Endothelial cell of umbilical vein (primary cell): ENCODE results near the gene FOLR2. TPM values are rescaled to one million over a fixed set of nuclear protein-coding genes. Genes with fewer than 3 reads are reported as not detected.

Experiments used
- BruUV-seq: library from RNA; stranded (reverse); fragments of 400-500 nt; replicated peaks from 2 replicates; lab custom pipeline; 2021; lab: Mats Ljungman, UMichigan
- CTCF ChIA-PET: fragments of 300-600, 350-600 bp; sonication (Branson Sonifier 250); formaldehyde crosslinking; loops from one replicate; lab custom pipeline; 2021; ENCODE audit warnings: antibody characterized with exemption, inconsistent platforms; lab: Charles Lee
- POLR2A ChIA-PET: fragments of 300-600, 350-600 bp; sonication (Branson Sonifier 250); formaldehyde crosslinking; loops from one replicate; lab custom pipeline; 2021; ENCODE audit warnings: antibody characterized with exemption, inconsistent platforms; lab: Charles Lee
- DNase-seq: peaks from one replicate; pipeline ENCODE4 v3.0.0-alpha.2; 2011; ENCODE audit warnings: low read depth, low spot score
- FAIRE-seq: peaks from 2 replicates; lab custom pipeline; 2011; peaks lifted over from hg19 to GRCh38; lab: Jason Lieb, UNC
- H2AFZ ChIP-seq: 2 replicates; pipeline ENCODE4 v1.6.0; 2012; ENCODE audit warnings: low read depth, low read length, control low read depth, inconsistent platforms
- H3K27ac ChIP-seq: 2 replicates; pipeline ENCODE4 v1.5.1; 2011; ENCODE audit warnings: low read depth, mild to moderate bottlenecking, control low read depth, low read length, moderate library complexity; ENCODE audit not compliant: insufficient read depth
- H3K27me3 ChIP-seq, 2 experiments: 2 replicates each; pipeline versions ENCODE4 v1.6.0 to v1.6.1; 2011; ENCODE audit warnings: low read length in 2 of 2, mixed read lengths in 1 of 2; ENCODE audit not compliant: control insufficient read depth in 2 of 2, insufficient read depth in 2 of 2
- H3K36me3 ChIP-seq, 2 experiments: 2 replicates in 1 of 2; 3 replicates in 1 of 2; pipeline ENCODE4 v1.5.1; 2011; ENCODE audit warnings: low read length in 2 of 2, mild to moderate bottlenecking in 1 of 2, moderate library complexity in 1 of 2; ENCODE audit not compliant: control insufficient read depth in 2 of 2, insufficient read depth in 2 of 2; ENCODE audit errors: extremely low read depth in 1 of 2
- H3K4me1 ChIP-seq: 3 replicates; pipeline ENCODE4 v1.5.1; 2011; ENCODE audit warnings: mild to moderate bottlenecking, low read length; ENCODE audit not compliant: control insufficient read depth, insufficient read depth; ENCODE audit errors: extremely low read depth
- H3K4me2 ChIP-seq: 2 replicates; pipeline ENCODE4 v1.6.1; 2011; ENCODE audit warnings: low read length, control low read depth, mixed read lengths; ENCODE audit not compliant: insufficient read depth
- H3K4me3 ChIP-seq, 3 experiments: fragments of 200-600 bp in 1 of 3; sonication (generic), shearing (Covaris generic) in 1 of 3; replicated peaks in 1 of 3; 2 replicates each; pipeline ENCODE4 v1.5.1; 2011 to 2016; ENCODE audit warnings: control low read depth in 3 of 3, low read length in 3 of 3, mild to moderate bottlenecking in 2 of 3, inconsistent platforms in 1 of 3, low read depth in 1 of 3, moderate library complexity in 1 of 3; ENCODE audit not compliant: insufficient read depth in 1 of 3
- H3K79me2 ChIP-seq: 2 replicates; pipeline ENCODE4 v1.6.0; 2012; ENCODE audit warnings: low read length, inconsistent platforms; ENCODE audit not compliant: control insufficient read depth, insufficient read depth
- H3K9ac ChIP-seq: replicated peaks from 2 replicates; pipeline ENCODE3; 2011; ENCODE audit warnings: low read length, control low read depth; ENCODE audit not compliant: insufficient read depth; ENCODE audit errors: extremely low read depth
- H3K9me1 ChIP-seq: replicated peaks from 3 replicates; pipeline ENCODE4 v1.6.0; 2011; ENCODE audit warnings: mild to moderate bottlenecking, low read length; ENCODE audit not compliant: control insufficient read depth, insufficient read depth; ENCODE audit errors: extremely low read depth
- H3K9me3 ChIP-seq: replicated peaks from 2 replicates; pipeline ENCODE4 v1.5.1; 2012; ENCODE audit warnings: low read length, inconsistent platforms; ENCODE audit not compliant: control insufficient read depth, insufficient read depth
- H4K20me1 ChIP-seq: replicated peaks from 2 replicates; pipeline ENCODE3; 2011; ENCODE audit warnings: mild to moderate bottlenecking, low read length; ENCODE audit not compliant: control insufficient read depth, insufficient read depth; ENCODE audit errors: extremely low read depth
- EZH2 ChIP-seq: IDR thresholded peaks from 2 replicates; pipeline ENCODE4 v1.6.1; 2012; ENCODE audit warnings: borderline replicate concordance, low read depth, mild to moderate bottlenecking, moderate library complexity, low read length, inconsistent platforms; ENCODE audit not compliant: severe bottlenecking
- FOS ChIP-seq: IDR thresholded peaks from 2 replicates; pipeline ENCODE4 v1.6.1; 2011; ENCODE audit warnings: mild to moderate bottlenecking, low read length, moderate library complexity, borderline replicate concordance; ENCODE audit not compliant: insufficient read depth
- GATA2 ChIP-seq: IDR thresholded peaks from 2 replicates; pipeline ENCODE4 v1.7.0; 2011; ENCODE audit warnings: low read depth, mild to moderate bottlenecking, moderate library complexity, mixed read lengths, low read length; ENCODE audit not compliant: insufficient read length, insufficient read depth
- JUN ChIP-seq: IDR thresholded peaks from 2 replicates; pipeline ENCODE4 v1.6.1; 2011; ENCODE audit warnings: borderline replicate concordance, low read depth; ENCODE audit not compliant: insufficient read length, insufficient read depth
- MYC ChIP-seq: IDR thresholded peaks from one replicate; pipeline ENCODE4 v1.6.1; 2011; ENCODE audit warnings: mild to moderate bottlenecking, low read depth, low read length
- POLR2A ChIP-seq: IDR thresholded peaks from 2 replicates; pipeline ENCODE4 v1.6.1; 2012; ENCODE audit warnings: low read depth, mild to moderate bottlenecking, control low read depth, low read length
- POLR2AphosphoS5 ChIP-seq: IDR thresholded peaks from 2 replicates; pipeline ENCODE4 v1.6.1; 2012; ENCODE audit warnings: low read depth, mild to moderate bottlenecking, control low read depth, low read length, moderate library complexity; ENCODE audit not compliant: insufficient read depth
- dilution Hi-C: fragments of 300-500 bp; cut with MboI; formaldehyde crosslinking; loops from one replicate; pipeline ENCODE4 v1.15.0; 2019; ENCODE audit warnings: low sequenced_read_pairs; ENCODE audit not compliant: extremely low pct_ligation_motif_present
- intact Hi-C: fragments of 100-400 bp; cut with micrococcal nuclease; formaldehyde crosslinking; loops from one replicate; pipeline ENCODE4 v1.10.0; 2022
- polyA plus RNA-seq, 4 experiments: library from polyadenylated mRNA; depleted of rRNA in 3 of 4; stranded (reverse) in 3 of 4; unstranded in 1 of 4; fragments of >200 nt; gene quantifications; 2 replicates each; pipeline versions ENCODE4 v1.2.1 to v1.2.3, GENCODE V29; 2011 to 2012; ENCODE audit warnings: missing spikeins in 1 of 4
- total RNA-seq: library from RNA; stranded (reverse); gene quantifications from 2 replicates; pipeline ENCODE4 v1.2.3, GENCODE V29; 2021
- TF ChIP-seq, protein P1 (sequence below), 2 donors: IDR thresholded peaks; 1 replicate in 1 of 2; 2 replicates in 1 of 2; pipeline ENCODE4 v1.5.1; 2011; ENCODE audit warnings: low read length in 2 of 2, mild to moderate bottlenecking in 2 of 2, moderate library complexity in 2 of 2, control low read depth in 1 of 2, inconsistent platforms in 1 of 2, low read depth in 1 of 2; ENCODE audit not compliant: insufficient read depth in 1 of 2; ENCODE audit errors: extremely low read depth in 1 of 2
- TF ChIP-seq, protein P2 (sequence below): IDR thresholded peaks from 2 replicates; pipeline ENCODE4 v1.6.1; 2011; ENCODE audit not compliant: insufficient read depth, insufficient read length

Gene FOLR2
- total and polyA plus RNA-seq, 2 donors (not counting 3 experiments of a cell fraction or from before 2014, with no cell fraction given), result not detected

DNA sequence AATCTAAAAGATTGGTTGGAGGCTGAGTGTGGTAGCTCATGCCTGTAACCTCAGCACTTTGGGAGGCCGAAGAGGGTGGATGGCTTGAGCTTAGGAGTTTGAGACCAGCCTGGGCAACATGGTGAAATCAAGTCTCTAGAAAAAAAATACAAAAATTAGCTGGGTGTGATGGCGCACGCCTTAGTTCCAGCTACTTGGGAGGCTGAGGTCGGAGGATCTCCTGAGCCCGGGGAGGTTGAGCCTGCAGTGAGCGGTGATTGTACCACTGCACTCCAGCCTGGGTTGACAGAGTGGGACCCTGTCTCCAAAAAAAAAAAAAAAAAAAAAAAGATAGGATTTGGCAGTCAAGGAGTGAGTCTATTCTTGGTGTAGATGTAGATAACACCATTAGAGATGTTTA is 14.0 kb upstream of the FOLR2 start:
- Histone ChIP-seq H3K9ac (no peak overlapping the region), H3K9me3 (no peaks in the 10 kb centered on the region), H3K79me2 (no peaks in the 10 kb centered on the region), H3K27ac (no peak overlapping the region), H2AFZ (no peak overlapping the region), H3K9me1 (no peaks in the 10 kb centered on the region), H3K4me3 (no peak overlapping the region), H3K27me3 (no peaks in the 10 kb centered on the region), H4K20me1 (no peaks in the 10 kb centered on the region), H3K36me3 (no peaks in the 10 kb centered on the region), H3K4me2 (no peak overlapping the region), H3K4me1 (peaks cover 7% of the 10 kb centered on the region)
- BruUV-seq, result no TSS peak
- dilution Hi-C loops, result no loop called here
- DNase-seq, result no peak
- POLR2A ChIA-PET, result no interaction called here
- no peak for FAIRE-seq
- CTCF ChIA-PET, result no interaction called here
- intact Hi-C loops, result no loop called here
- TF ChIP-seq, protein P1, sequence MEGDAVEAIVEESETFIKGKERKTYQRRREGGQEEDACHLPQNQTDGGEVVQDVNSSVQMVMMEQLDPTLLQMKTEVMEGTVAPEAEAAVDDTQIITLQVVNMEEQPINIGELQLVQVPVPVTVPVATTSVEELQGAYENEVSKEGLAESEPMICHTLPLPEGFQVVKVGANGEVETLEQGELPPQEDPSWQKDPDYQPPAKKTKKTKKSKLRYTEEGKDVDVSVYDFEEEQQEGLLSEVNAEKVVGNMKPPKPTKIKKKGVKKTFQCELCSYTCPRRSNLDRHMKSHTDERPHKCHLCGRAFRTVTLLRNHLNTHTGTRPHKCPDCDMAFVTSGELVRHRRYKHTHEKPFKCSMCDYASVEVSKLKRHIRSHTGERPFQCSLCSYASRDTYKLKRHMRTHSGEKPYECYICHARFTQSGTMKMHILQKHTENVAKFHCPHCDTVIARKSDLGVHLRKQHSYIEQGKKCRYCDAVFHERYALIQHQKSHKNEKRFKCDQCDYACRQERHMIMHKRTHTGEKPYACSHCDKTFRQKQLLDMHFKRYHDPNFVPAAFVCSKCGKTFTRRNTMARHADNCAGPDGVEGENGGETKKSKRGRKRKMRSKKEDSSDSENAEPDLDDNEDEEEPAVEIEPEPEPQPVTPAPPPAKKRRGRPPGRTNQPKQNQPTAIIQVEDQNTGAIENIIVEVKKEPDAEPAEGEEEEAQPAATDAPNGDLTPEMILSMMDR (IDR thresholded peaks at IDR 0.05; ENCODE audit: extremely low read depth in 1 of 2, insufficient read depth in 1 of 2, low read depth in 1 of 2, low read length in 2 of 2), result no peak
- no peak for TF ChIP-seq FOS
- TF ChIP-seq MYC, result no peak
- no peak for TF ChIP-seq GATA2
- TF ChIP-seq JUN, result no peak
- no peak for TF ChIP-seq POLR2A

DNA sequence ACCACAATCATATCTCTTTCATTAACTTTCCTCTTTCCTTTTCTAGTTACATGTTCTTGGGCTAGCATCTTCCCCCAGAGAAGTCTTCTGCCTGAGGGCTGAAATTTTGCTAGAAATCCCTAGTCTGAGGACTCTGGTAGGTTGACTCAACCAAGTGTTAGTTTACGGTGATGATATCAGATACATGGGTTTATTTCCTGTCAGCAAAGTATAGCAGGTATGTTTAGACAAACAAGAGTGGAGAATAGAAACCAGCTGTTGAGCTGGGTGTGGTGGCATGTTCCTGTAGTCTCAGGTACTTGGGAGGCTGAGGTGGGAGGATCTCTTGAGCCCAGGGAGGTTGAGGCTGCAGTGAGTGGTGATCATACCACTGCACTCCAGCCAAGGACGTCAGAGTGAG is 13.4 kb upstream of the FOLR2 start:
- Histone ChIP-seq H3K4me3 (no peak overlapping the region), H3K9ac (no peak overlapping the region), H3K27me3 (peaks cover 0 to 2% of the 10 kb centered on the region in 2 experiments), H3K79me2 (no peaks in the 10 kb centered on the region), H3K9me3 (no peaks in the 10 kb centered on the region), H4K20me1 (no peaks in the 10 kb centered on the region), H2AFZ (no peak overlapping the region), H3K36me3 (no peaks in the 10 kb centered on the region), H3K4me2 (no peak overlapping the region), H3K4me1 (peaks cover 7% of the 10 kb centered on the region), H3K9me1 (no peaks in the 10 kb centered on the region), H3K27ac (no peak overlapping the region)
- CTCF ChIA-PET, result no interaction called here
- no TSS peak for BruUV-seq
- FAIRE-seq (no peak), DNase-seq (no peak)
- dilution Hi-C loops (no loop called here), intact Hi-C loops (no loop called here)
- POLR2A ChIA-PET, result no interaction called here
- no peak for TF ChIP-seq POLR2A
- TF ChIP-seq POLR2AphosphoS5, result no peak
- no peak for TF ChIP-seq EZH2
- TF ChIP-seq, protein P2, sequence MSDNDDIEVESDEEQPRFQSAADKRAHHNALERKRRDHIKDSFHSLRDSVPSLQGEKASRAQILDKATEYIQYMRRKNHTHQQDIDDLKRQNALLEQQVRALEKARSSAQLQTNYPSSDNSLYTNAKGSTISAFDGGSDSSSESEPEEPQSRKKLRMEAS, result no peak
- TF ChIP-seq JUN, result no peak
